H1 (cell line): Measurements from ENCODE around the gene ADCY5.

ENCODE experiments used
- ATF3 ChIP-seq: IDR thresholded peaks from 2 replicates; pipeline ENCODE4 v1.6.1; 2011; ENCODE audit warnings: low read depth, mild to moderate bottlenecking, low read length; ENCODE audit not compliant: insufficient read depth
- BRCA1 ChIP-seq: IDR thresholded peaks from 2 replicates; pipeline ENCODE4 v1.6.1; 2012; ENCODE audit warnings: low read depth, low read length, improper control_type of control experiment
- CTCF ChIP-seq, 3 experiments: IDR thresholded peaks; 1 replicate in 2 of 3; 2 replicates in 1 of 3; pipeline versions ENCODE4 v1.5.1 to v1.6.1; 2011; ENCODE audit warnings: low read length in 3 of 3, mild to moderate bottlenecking in 3 of 3, inconsistent platforms in 2 of 3, low read depth in 1 of 3, moderate library complexity in 1 of 3; ENCODE audit not compliant: insufficient read depth in 1 of 3; ENCODE audit errors: control extremely low read depth in 1 of 3
- EZH2 ChIP-seq: fragments of 200-600 bp; sonication (generic); IDR thresholded peaks from 2 replicates; pipeline ENCODE4 v1.7.1; 2012; ENCODE audit warnings: low read depth, mild to moderate bottlenecking, moderate library complexity, low read length, inconsistent platforms; ENCODE audit not compliant: severe bottlenecking
- KDM1A ChIP-seq: fragments of 200-600, 300-600 bp; sonication (generic); IDR thresholded peaks from 2 replicates; pipeline ENCODE4 v1.7.1; 2016; ENCODE audit warnings: mild to moderate bottlenecking, low read length, borderline replicate concordance
- NRF1 ChIP-seq: IDR thresholded peaks from 2 replicates; pipeline ENCODE4 v1.6.1; 2011; ENCODE audit warnings: mild to moderate bottlenecking, low read depth, low read length, improper control_type of control experiment
- POLR2A ChIP-seq, 2 experiments: IDR thresholded peaks; 1 replicate in 1 of 2; 2 replicates in 1 of 2; pipeline ENCODE4 v1.6.1; 2011; ENCODE audit warnings: low read depth in 2 of 2, low read length in 2 of 2, mild to moderate bottlenecking in 2 of 2; ENCODE audit errors: control extremely low read depth in 1 of 2
- USF2 ChIP-seq: IDR thresholded peaks from 2 replicates; pipeline ENCODE4 v1.6.1; 2011; ENCODE audit warnings: low read length, improper control_type of control experiment

GRCh38 chr3:123331651-123332050 is 117.2 kb downstream of the ADCY5 start:
- no peak for TF ChIP-seq NRF1
- TF ChIP-seq CTCF (IDR thresholded peaks at IDR 0.05; ENCODE audit: control extremely low read depth in 1 of 3, insufficient read depth in 1 of 3, low read depth in 1 of 3, low read length in 3 of 3), result no peak
- TF ChIP-seq ATF3, result no peak
- no peak for TF ChIP-seq USF2
- no peak for TF ChIP-seq BRCA1
- no peak for TF ChIP-seq EZH2
- no peak for TF ChIP-seq KDM1A
- no peak for TF ChIP-seq POLR2A (IDR thresholded peaks at IDR 0.05; ENCODE audit: control extremely low read depth in 1 of 2, low read depth in 2 of 2, low read length in 2 of 2)
